ENCODE measurements around the gene GPR37. TPM values are rescaled to one million over a fixed set of nuclear protein-coding genes. Genes with fewer than 3 reads are reported as not detected.

The GPR37 gene
- total RNA-seq (2014; rRNA removed; shearing (Covaris generic)) = 0.95 and 2.1 TPM in 2 replicates

DNA sequence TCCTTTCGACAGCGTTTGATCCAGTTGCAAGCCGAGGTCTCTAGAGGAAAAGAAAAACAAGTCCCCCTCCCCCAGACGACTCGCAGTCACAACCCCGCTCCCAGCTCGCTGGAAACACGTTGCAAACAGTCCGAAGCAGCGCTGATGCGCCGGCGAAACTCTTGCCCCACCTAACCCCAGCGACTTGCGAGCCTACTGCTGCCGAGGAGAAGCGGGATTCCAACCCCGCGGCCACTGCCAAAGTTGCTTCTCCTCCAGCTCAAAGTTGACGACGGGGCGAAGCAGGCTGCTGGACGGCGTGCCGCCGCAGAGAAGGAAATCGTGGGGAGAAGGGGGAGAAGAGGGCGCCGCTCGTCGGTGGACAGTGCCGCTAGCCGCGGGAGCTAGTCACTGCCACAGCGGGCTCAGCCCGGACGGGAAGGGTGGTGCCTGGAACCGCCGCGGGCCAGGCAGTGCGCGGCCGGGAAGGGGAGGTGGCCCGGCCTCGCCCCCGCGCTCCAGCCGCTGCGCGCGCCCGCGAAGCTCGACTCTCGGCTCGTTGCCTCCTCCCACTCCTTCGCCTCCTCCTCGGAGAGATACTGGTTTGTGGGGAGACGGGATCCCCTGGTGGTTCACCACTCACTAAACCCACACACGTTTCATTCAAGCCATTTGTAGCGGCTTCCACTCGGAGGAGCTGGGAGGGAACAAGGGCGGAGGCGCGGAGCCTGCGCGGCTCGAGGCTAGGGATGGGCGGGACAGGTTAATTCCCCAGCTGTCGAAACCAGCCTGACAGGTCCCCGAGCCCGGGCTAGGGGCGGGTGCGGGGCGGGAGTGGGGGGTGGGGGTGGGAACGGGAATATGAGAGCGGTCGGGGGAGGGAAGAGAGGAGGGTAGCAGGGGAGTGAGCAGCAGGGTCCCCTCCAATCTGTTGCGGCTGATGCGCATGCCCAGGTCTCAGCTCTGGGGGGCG lies at the start of gene GPR37:
TSS of gene GPR37 (minus strand) at position 392 of the 952 bp plus-strand sequence. CDS start 816 bp downstream, outside the sequence.
- peak; percentile 68 for DNase-seq (ENCODE audit: low spot score)

- no peak for DNase-seq (ENCODE audit: low spot score)
Measured at GRCh38 chr7:124813994-124814798, 48.6 kb upstream of the GPR37 start.

DNA sequence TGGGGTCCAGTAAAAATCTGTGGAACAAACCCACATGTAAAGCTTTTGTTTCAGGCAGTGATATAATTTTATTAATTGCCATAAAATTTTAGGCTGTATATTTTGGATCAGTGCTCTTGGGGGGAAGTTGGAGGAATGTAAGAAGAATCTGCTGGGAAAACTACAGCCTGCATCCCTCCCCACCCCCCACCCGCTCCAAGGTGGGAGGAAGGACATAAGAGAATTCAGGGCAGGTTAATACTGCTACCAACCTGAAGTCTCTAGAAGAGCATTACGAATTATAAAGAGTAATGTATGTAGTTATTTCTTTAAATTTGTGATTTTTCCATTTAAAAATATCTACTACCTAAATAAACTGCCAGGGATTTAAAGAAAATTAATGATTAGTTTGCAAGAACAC lies 47.2 kb upstream of the GPR37 start:
- no peak for DNase-seq (ENCODE audit: low spot score)

- no peak for DNase-seq (ENCODE audit: low spot score)
Measured at GRCh38 chr7:124811341-124811740, 45.7 kb upstream of the GPR37 start.

GRCh38 chr7:124810605-124811004 lies 45.0 kb upstream of the GPR37 start:
- DNase-seq (ENCODE audit: low spot score) = no peak

DNA sequence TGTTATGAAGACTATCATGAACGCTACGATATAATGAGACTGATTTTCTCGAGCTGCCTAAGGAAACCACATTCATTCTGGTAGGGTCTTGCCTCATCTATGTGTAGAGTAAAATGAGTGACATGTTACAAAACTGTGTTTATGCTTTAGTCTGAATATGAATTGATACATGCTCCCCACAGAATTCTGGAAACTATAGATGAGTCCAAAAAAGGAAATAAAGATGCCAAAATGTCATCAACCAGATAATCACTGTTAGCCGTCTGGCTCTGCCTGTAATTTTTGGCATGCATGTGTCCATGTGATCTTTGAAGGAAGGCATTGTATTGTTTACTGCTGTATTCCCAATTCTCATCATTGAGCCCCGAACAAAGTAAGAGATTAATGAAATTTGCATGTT lies 42.6 kb upstream of the GPR37 start:
- no peak for DNase-seq (ENCODE audit: low spot score)

DNA sequence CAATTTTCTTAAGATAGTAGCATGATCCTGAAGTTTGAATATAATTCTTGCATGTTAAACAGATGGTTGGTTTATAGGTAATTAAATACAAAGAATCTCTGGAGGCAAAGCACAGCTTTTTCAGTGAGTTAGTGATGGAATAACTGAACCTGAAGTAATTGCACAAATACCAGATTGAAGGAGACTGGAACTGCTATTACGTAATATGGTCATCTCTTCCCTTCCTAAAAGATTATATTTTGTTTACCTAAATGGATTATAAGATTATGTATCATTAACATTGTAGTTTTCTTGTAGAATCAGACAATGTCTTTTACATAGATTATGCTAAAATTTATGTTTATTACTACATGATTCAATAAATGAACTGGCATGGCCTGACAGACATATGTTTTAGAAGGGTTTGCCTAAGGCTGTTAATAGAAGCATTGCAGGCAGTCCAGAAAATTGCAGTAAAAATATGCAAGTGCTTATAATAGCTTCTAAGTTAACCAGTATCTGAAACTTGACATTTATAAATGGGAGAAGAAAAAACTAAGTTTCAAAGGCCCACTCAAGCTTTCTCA lies 35.8 kb upstream of the GPR37 start:
- DNase-seq (ENCODE audit: low spot score) = no peak

GRCh38 chr7:124800386-124800785 lies 34.8 kb upstream of the GPR37 start:
- DNase-seq (ENCODE audit: low spot score) = no peak

GRCh38 chr7:124799448-124799847 lies 33.9 kb upstream of the GPR37 start:
- no peak for DNase-seq (ENCODE audit: low spot score)

- no peak for DNase-seq (ENCODE audit: low spot score)
Measured at GRCh38 chr7:124796771-124797170, 31.2 kb upstream of the GPR37 start.

DNA sequence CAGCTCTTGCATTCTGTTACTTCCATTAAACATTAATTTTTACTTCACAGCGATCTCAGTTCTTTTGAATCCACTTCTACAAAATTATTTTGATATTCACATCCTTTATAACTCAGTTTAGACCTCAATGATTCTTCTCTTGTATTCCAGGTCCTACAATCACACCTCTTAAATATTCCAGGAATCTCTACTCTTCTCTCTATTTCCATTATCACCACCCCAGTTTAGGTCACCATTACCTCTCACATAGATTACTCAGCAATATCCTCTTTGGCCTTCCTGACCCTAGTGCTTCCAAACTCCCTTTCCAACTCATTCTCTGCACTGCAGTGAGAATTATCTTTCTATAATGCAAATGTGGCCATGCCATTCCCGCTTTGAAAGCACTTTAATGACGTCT lies 27.1 kb upstream of the GPR37 start:
- DNase-seq (ENCODE audit: low spot score) = no peak

DNA sequence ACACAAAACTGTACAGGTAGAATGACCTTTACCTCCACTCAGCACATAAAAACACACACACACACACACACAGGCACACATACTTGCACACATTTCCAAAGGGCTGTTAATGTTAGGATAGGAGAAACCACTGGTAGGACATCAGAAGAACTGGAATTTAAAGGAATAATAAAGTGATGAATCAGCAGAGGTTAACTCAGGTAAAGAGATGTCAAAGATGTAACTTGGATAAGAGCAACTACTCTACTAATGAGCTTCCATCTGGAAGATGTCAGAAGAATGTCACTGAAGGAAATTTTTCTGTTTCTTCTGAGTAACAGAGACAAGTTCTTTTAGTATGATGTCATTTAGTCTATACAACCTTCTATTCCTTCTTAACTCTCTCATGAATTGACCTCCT lies 26.4 kb upstream of the GPR37 start:
- no peak for DNase-seq (ENCODE audit: low spot score)

DNA sequence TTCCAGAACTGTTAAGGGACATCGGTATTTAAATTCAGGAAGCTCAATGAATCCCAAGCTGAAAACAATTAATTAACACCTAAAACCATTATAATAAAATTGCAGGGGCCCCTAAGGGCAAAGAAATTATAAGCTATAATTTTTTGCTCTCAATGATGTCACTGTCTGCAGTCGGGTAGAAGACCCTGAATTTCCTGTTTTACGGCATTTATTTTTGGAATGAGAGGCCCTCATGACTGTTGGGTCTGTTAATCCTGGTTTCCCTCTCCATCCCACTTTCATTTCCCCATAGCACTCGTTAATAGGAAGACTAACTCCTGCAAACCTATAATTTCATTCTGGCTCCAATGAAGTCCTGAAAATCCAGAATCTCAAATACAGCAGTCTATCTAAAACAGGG lies 25.8 kb upstream of the GPR37 start:
- no peak for DNase-seq (ENCODE audit: low spot score)

DNA sequence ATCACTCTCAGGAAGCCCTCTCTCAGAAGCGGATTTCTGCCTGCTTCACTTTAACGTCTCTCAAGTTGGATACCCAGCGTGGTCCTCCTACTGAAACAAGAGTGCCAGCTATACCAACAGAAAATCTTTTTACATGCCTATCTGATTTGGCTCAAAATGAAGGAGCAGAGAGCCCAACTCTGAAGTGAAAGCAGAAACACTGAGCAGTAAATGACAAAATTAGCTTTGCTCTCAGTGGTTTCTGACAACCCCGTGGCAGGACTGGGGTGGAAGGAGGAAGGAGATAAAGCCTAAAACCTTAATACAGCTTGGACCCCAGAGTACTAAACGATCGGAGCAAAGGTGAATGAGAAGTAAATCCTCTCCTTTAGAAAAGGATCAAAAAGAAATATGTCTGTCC lies 25.1 kb upstream of the GPR37 start:
- no peak for DNase-seq (ENCODE audit: low spot score)

GRCh38 chr7:124785994-124786393 lies 20.4 kb upstream of the GPR37 start:
- no peak for DNase-seq (ENCODE audit: low spot score)

DNA sequence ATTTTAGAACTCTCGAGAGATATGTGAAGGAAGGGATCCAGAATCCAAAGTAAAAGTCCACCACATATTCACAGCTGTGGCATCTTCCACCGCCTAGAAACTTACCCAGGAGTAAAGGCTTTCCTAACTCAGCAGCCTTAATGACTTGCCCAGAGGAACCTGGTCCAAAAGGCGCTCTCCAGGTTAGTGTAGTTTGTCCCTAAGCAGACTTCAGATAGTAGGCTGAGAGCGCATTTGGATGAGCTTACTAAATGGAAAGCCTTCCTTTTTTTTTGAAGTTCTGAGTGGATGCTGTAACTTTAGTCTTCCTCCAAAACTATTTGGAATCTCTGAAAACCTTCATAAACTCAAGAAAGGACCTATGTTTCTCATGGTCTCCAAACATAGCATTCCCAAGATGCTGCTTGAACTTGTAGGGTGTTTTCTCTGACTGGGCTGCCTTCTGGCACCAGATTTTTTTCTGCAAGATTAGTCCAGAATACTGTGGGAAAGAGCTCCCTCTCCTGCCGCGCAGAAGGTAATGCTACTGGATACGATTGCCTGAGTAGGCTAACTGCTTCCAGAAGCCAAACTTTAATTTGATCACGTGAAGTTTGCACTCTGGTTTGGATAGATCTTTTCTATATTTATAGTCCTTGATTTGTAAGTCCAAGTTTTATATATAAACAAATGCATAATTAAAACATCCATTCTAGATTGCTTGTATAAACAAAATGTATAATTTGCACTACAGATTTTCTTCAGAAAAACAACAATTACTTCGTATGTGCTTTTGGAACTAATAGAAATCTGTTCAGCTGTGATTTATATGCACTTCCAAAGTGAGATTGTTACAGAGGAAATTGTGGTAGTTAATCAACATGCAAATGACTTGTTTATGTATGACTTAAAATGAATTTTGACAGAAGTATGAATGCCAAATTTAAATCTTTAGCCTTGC lies 19.6 kb upstream of the GPR37 start:
- DNase-seq (ENCODE audit: low spot score) = peak; percentile 72

DNA sequence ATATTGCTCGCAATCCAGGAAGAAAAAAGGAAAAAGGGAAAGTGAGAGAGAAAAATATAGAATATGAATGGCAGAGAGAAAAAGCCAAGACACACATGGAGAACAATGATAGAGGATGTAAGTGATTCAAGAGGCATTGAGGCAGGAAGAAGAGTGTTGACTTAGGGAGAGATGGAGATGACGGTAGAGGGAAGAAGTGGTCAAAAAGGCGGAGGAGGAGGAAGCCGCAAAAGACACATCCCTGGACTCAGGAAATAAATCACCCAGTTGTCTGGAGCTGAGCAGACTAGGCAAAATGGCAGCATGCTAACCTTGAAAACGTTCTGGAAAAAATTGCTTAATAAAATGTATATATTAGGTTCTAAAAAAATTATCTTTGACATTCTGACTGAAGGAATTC lies 17.7 kb upstream of the GPR37 start:
- no peak for DNase-seq (ENCODE audit: low spot score)

DNA sequence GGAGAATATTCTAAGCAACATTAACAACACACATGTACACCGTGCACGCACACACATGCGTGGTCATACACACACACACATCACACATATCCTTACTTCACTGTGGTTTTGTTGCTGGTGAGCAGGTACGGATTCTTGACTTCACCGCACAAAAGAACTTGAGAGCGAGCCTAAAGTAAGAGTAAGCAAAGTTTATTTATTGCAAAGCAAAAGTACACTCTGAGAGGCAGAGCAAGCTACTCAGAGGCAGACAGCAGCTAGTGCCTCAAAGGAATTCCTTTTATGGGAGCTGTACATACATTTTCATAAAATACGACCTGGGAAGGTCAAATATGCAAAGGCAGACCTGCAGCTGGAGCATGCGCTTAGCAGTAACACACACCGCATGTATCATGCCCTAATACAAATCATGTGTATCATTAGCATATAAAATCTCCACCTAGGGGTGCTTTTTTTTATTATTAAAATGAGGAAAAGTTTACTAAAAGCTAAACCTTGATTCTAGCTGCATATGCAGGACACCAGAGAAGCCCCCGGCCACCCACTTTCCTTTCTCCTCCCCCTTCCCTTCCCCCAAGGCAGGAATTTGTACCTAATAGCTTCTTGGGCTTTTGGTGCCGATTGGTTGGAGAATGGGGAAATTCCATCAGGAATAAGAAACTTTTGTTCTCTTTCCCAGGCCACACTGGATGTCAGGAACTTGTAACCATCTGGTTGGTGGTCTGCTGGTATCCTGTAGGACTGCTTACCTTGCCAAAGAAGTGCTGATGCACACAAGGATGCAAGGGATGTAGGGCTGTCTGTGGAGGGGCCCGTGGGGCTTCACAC lies 16.5 kb upstream of the GPR37 start:
- DNase-seq (ENCODE audit: low spot score) = no peak

DNA sequence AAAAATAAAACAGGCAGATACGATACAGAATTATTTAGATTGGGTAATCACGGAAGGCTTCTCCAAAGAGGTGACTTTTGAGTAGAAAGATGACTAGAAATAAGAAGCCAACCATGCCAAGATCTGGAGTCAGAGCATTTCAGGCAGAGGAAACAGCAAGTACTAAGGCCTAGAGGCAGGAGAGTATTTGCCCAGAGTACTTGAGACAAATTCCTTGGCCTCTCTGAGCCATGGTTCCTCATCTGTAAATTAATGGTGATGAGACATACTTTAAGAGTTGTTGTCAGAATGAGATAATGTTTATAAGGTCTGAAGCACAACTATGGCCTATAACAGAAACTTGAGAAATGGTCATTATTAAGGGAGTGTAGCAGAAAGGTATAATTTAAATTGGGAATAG lies 15.8 kb upstream of the GPR37 start:
- no peak for DNase-seq (ENCODE audit: low spot score)

- DNase-seq (ENCODE audit: low spot score) = no peak
Measured at GRCh38 chr7:124780608-124781007, 15.0 kb upstream of the GPR37 start.

Measured in H4 (cell line).